Measurements from ENCODE around the gene HLA-DQB2. TPM values are rescaled to one million over a fixed set of nuclear protein-coding genes. Genes with fewer than 3 reads are reported as not detected.
"Not testable (repeated sequence)": the region's sequence is repeated elsewhere in the genome, so short reads cannot be mapped to it uniquely, and the experiment has no call there.

The HLA-DQB2 gene
- 1 to 10 TPM in 1 of 3 donors, under 1 TPM in 1, not detected in 1; 0.57 to 1.8 TPM for polyA plus RNA-seq (ENCODE audit: insufficient read length in 3 of 3)
- long read RNA-seq, donor 1, result 0 reads
- long read RNA-seq, donor 2, result 0 reads
- long read RNA-seq, donor 3, result 0 reads
- long read RNA-seq, donor 4, result 0 reads
- long read RNA-seq, donor 5, result 0 reads
- long read RNA-seq, donor 6, result 0 reads
- long read RNA-seq, donor 7, result 0 reads
- long read RNA-seq, donor 8, result 0 reads
- long read RNA-seq, donor 9, result 0 reads
- long read RNA-seq, donor 10, result 0 reads
- long read RNA-seq, donor 11, result 0 reads
- long read RNA-seq, donor 12, result 0 reads
- long read RNA-seq, donor 13, result 0 reads
- long read RNA-seq, donor 14, result 0 reads
- long read RNA-seq, donor 15, result 0 reads
- long read RNA-seq, donor 16, result 0 reads

DNA sequence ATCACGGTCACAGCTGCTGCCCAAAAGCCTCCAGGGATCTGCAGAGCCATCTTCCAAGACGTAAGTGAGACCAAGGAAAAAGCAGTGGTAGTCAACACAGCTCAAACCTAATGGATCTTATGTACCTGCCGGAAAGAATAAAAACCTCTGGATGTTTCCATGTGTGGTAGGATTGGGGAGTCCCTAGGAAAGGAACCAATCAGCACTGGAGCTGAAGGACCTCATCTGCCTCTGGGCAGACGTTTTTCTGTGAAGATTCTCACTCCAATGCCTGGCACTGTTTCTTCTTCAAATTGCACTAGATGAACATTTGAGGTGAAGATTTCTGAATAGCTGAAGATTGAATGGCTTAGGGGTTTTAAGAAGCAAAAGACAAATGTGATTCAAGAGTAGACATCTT, at the start of gene HLA-DQB2:
TSS of gene HLA-DQB2 (minus strand) at position 112 of the 400 bp plus-strand sequence. CDS start at position 50, 62 bp downstream.
- peak in 2 of 11 donors; percentile 7 to 16 for DNase-seq (ENCODE audit: extremely low read depth in 1 of 11, low read depth in 9 of 11, low spot score in 4 of 11)

DNA sequence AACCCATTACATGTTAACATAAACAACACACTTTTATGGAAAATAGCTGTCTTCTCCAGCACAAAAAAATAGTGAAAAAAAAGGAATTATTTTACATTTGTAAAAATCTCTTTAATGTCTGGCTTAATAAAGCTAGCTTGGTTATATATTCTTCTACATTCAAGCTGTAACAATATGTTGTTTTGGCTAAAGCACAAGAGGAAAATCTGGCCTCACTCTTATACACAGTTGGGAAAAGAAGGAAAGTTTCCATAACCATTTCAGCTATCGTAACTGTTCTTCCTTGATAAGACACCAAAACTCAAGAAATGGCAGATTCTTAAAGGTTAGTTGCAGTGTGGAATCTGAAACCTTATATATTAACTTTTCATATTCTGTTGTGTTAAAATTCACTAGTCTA, 45.8 kb upstream of the HLA-DQB2 start:
- no peak for DNase-seq (ENCODE audit: extremely low read depth in 1 of 11, low read depth in 9 of 11, low spot score in 4 of 11)

DNA sequence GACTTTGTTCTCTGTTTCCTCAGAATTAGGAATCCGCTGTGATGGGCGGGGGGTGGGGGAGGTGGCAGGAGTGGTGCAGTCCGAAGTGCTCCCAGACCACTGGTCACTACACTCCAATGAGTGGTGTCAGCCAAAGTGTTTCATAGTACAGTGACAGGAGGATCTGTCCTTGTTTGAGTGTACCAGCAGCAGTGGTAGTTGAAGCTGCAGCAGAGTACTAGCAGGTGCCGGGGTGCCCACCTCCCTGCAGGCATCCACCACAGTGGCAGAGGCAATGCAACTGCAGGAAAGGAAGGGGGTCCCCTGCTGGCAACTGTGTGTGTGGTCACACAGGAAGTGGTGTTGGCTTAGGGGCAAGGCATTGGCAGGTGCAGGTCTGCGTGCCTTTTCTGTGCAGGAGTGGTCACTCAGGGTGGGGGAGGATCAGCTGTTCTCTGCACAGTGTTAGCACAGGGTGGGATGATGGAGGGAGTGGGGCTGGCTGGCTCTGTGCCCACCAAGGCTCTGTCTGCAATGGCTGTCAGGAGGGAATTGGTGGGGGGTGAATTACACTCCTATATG, 43.8 kb upstream of the HLA-DQB2 start:
- DNase-seq (ENCODE audit: extremely low read depth in 1 of 11, low read depth in 9 of 11, low spot score in 4 of 11), result no peak

- not testable (repeated sequence) for DNase-seq (ENCODE audit: extremely low read depth in 1 of 11, low read depth in 9 of 11, low spot score in 4 of 11)
Measured at GRCh38 chr6:32805404-32805803, 42.1 kb upstream of the HLA-DQB2 start.

DNA sequence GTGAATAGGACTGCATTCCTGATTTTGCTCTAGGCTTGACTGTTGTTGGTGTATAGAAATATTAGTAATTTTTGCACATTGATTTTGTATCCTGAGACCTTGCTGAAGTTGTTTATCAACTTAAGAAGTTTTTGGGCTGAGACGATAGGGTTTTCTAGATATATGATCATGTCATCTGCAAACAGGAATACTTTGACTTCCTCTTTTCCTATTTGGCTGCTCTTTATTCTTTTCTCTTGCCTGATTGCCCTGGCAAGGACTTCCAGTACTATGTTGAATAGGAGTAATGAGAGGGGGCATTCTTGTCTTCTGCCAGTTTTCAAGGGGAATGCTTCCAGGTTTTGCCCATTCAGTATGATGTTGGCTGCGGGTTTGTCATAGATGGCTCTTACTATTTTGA, 40.1 kb upstream of the HLA-DQB2 start:
- no peak for DNase-seq (ENCODE audit: extremely low read depth in 1 of 11, low read depth in 9 of 11, low spot score in 4 of 11)

DNA sequence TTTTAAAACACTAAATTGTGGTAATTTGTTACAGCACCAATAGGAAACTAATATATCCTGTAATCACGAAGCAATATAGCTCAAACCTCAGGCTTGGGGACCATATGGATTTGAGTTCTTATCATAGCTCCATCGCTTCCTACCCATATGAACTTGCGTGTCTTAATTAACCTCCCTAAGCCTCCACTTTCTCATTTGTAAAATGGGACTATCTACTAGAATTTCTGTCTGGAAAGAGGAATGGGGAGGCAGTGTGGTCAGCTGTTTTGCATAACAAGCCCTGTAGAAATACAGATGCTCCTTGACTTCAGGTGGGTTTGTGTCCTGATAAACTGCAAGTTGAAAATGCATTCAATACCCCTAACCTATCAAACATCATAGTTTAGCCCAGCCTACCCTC, 36.4 kb upstream of the HLA-DQB2 start:
- no peak for DNase-seq (ENCODE audit: extremely low read depth in 1 of 11, low read depth in 9 of 11, low spot score in 4 of 11)

- DNase-seq (ENCODE audit: extremely low read depth in 1 of 11, low read depth in 9 of 11, low spot score in 4 of 11), result no peak
Measured at GRCh38 chr6:32799168-32799567, 35.8 kb upstream of the HLA-DQB2 start.

DNA sequence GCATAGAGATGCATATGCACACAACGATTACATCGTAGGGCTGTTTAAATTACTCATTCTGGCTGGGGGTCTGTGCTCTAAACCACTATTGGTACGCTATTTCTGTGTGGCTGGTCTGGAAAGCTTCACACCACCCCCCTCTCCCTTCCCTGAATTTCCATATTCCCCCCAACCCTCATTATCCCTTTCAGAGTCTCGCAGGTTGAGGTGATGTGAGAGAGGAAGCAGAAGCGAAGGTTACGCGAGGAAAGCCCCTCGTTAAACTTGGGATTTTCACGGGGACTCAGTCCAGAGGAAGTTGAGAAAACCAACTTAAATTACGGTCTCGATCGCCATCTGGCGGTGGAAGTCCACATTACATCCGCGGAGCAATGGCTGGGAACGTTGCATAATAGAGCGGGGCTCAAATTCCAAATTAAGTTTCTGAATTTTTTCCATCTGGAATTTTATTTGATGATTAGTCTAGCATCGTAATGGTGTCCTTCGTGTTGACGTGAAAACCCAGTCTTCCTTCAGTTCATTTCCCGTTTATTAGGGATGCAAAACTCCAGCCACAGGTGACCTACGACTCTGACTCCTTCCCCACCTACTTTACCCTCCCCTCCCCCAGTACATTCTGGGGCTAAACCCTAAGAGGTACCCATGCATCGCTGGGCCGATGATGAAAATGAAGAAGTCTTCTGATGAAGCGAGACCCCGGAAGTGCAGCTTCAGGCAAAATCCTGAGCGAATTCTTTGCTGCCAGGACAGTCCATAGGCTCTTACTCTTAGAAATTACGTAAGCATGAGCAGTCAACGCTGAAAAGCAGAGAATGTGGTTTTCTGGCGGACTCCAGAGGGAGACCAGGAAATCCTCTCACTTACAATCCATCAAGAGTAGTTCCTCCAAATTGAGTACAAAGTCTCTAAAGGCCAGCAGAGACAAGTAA, 33.8 kb upstream of the HLA-DQB2 start:
- DNase-seq (ENCODE audit: extremely low read depth in 1 of 11, low read depth in 9 of 11, low spot score in 4 of 11), result peak; percentile 50 to 81 (median 64)

GRCh38 chr6:32794510-32794909, 31.2 kb upstream of the HLA-DQB2 start:
- no peak for DNase-seq (ENCODE audit: extremely low read depth in 1 of 11, low read depth in 9 of 11, low spot score in 4 of 11)

DNA sequence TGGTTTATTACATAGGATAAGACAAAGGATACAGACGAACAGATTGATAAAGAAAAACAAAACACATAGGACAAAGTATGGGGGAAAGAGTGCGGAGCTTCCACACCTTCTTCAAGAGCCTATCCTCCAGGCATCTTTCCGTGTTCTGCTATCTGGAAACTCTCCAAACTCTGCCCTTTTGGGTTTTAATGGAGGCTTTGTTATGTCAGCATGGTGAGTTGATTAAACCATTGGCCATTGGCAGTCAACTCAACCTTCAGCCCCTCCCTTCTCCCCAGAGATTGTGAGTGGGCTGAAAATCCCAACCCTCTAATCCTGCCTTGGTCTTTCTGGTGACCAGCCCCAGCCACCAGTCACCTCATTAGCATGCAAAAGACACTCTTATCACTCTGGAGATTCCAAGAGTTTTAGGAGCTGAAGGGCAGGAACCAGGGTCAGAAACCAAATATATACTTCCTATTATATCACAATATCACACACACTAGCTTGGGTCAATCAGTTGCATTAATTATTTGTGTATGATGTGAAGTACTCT, 29.6 kb upstream of the HLA-DQB2 start:
- no peak for DNase-seq (ENCODE audit: extremely low read depth in 1 of 11, low read depth in 9 of 11, low spot score in 4 of 11)

GRCh38 chr6:32790306-32790705, 27.0 kb upstream of the HLA-DQB2 start:
- no peak for DNase-seq (ENCODE audit: extremely low read depth in 1 of 11, low read depth in 9 of 11, low spot score in 4 of 11)

DNA sequence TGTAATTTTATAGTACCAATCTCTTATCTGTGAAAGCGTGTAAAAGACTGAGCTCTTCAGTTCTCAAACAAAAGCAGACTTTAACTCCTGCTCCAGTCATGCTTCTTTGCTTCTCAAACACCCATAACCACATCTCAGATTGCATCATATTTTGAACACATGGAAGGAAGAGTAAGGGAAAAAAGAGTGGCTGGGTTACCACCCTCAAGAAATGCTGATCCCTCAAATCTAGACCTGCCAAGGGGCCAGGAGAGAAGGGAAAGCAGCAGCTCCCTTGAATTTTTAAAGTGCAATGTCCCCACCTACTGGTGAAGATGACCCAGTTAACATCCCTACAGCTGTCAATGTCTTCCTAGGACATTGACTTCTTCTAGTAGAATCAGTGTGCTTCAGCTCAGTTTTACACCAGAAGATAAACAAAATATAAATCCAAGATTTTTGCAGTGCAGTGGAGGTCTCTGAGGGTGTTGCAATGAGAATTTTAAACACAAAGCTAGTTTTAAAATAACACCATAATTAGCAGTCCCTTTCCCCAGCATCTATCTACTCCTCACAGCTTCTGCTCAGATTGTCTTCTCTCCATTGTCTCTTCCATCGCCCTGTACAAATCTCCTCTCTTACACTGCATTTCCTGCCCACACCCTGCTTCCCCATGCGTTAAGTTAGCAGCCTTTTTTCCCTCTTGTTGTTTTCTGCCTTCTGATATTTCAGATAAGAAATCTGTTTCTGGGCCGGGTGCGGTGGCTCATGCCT, 22.6 kb upstream of the HLA-DQB2 start:
- DNase-seq (ENCODE audit: extremely low read depth in 1 of 11, low read depth in 9 of 11, low spot score in 4 of 11), result peak; percentile 17 to 65 (median 48)

DNA sequence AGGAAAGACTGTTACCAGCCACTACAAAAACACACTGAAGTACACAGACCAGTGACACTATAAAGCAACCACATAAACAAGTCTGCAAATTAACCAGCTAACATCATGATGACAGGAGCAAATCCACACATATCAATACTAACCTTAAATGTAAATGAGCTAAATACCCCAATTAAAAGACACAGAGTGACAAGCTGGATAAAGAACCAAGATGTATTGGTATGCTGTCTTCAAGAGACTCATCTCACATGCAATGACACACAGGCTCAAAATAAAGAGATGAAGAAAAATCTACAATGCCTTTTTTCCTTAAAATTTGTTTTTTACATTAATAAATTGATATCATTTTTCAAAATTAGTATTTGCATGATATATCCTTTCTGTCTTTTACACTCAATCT, 19.6 kb upstream of the HLA-DQB2 start:
- DNase-seq (ENCODE audit: extremely low read depth in 1 of 11, low read depth in 9 of 11, low spot score in 4 of 11), result not testable (repeated sequence)

- DNase-seq (ENCODE audit: extremely low read depth in 1 of 11, low read depth in 9 of 11, low spot score in 4 of 11), result no peak
Measured at GRCh38 chr6:32779036-32779435, 15.7 kb upstream of the HLA-DQB2 start.

DNA sequence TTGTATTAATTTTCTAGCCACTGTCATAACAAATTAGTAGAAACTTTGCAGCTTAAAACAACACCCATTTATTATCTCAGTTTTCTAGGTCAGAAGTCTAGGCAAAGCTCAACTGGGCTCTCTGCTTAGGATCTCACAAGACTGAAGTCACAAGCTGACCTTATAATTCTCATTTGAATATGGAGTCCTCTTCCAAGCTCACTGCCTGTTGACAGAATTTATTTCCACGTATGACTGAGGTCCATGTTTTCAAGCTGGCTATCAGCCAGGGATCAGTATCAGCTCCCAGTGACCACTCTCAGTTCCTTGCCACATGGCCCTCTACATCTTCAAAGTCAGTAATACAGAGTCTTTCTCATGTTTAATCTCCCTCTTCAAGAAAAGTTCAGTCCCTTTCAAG, 11.7 kb upstream of the HLA-DQB2 start:
- no peak for DNase-seq (ENCODE audit: extremely low read depth in 1 of 11, low read depth in 9 of 11, low spot score in 4 of 11)

GRCh38 chr6:32774426-32774825, 11.1 kb upstream of the HLA-DQB2 start:
- DNase-seq (ENCODE audit: extremely low read depth in 1 of 11, low read depth in 9 of 11, low spot score in 4 of 11), result no peak

GRCh38 chr6:32772656-32773055, 9.3 kb upstream of the HLA-DQB2 start:
- no peak for DNase-seq (ENCODE audit: extremely low read depth in 1 of 11, low read depth in 9 of 11, low spot score in 4 of 11)

- DNase-seq (ENCODE audit: extremely low read depth in 1 of 11, low read depth in 9 of 11, low spot score in 4 of 11), result no peak
Measured at GRCh38 chr6:32764048-32764447, 716 bp upstream of the HLA-DQB2 start.

- DNase-seq (ENCODE audit: extremely low read depth in 1 of 11, low read depth in 9 of 11, low spot score in 4 of 11), result no peak
Measured at GRCh38 chr6:32761548-32761947, 1.8 kb downstream of the HLA-DQB2 start.
